ENCODE data around the gene RXRA. TPM values are rescaled to one million over a fixed set of nuclear protein-coding genes. Genes with fewer than 3 reads are reported as not detected.
A peak's percentile ranks its signal among the peaks of the same experiment; 100 is the strongest.

Gene RXRA
- total RNA-seq, 1 experiment from 2014 or later, result 29.9 TPM

DNA sequence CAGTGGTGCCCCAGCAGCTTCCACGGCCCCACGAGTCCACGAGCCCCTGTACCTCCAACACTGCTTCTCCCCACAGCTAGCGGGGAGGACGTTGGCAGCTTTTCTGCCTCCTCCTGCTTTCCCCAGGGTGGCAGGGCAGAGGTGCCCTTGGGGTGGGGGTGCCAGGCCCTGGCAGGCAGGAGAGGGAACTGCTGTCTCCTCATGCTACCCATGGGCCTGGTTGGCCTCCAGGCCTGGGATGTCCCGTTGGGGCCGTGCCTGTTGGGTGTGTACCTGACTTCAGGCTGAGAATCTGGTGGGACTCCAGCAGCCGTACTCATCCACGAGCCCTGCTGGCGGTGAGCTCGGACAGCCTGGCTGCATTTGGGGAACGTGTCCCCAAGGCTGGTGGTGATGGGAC lies 27.3 kb downstream of the RXRA start:
- H3K18ac ChIP-seq (ENCODE audit: insufficient read length, low read depth, low read length), result no peak overlapping the region
- no peak overlapping the region for H3T11ph ChIP-seq (ENCODE audit: low read length)
- no peak overlapping the region for H2BK120ac ChIP-seq (ENCODE audit: low read depth, low read length, poor library complexity, severe bottlenecking)
- TF ChIP-seq, protein P1, sequence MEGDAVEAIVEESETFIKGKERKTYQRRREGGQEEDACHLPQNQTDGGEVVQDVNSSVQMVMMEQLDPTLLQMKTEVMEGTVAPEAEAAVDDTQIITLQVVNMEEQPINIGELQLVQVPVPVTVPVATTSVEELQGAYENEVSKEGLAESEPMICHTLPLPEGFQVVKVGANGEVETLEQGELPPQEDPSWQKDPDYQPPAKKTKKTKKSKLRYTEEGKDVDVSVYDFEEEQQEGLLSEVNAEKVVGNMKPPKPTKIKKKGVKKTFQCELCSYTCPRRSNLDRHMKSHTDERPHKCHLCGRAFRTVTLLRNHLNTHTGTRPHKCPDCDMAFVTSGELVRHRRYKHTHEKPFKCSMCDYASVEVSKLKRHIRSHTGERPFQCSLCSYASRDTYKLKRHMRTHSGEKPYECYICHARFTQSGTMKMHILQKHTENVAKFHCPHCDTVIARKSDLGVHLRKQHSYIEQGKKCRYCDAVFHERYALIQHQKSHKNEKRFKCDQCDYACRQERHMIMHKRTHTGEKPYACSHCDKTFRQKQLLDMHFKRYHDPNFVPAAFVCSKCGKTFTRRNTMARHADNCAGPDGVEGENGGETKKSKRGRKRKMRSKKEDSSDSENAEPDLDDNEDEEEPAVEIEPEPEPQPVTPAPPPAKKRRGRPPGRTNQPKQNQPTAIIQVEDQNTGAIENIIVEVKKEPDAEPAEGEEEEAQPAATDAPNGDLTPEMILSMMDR (conservative IDR thresholded peaks at IDR 0.05), result no peak
- no peak overlapping the region for H3K23ac ChIP-seq (ENCODE audit: insufficient read length, low read depth, low read length)
- H2BK20ac ChIP-seq (ENCODE audit: low read depth, low read length, poor library complexity, severe bottlenecking), result no peak overlapping the region
- H3K4me3 Mint-ChIP-seq, result no peak overlapping the region
- H3K56ac ChIP-seq (ENCODE audit: insufficient read length, low read depth, low read length), result no peak overlapping the region
- no peaks in the 10 kb centered on the region for H3K79me1 ChIP-seq (ENCODE audit: insufficient read depth, low read depth, low read length, poor library complexity, severe bottlenecking)
- no peaks in the 10 kb centered on the region for H3K9me3 ChIP-seq (ENCODE audit: control insufficient read depth, low read depth, low read length)
- H4K20me1 ChIP-seq (ENCODE audit: control insufficient read depth, insufficient read depth, insufficient read length), result no peaks in the 10 kb centered on the region
- H2BK12ac ChIP-seq (ENCODE audit: insufficient read length, low read depth, low read length), result no peak overlapping the region
- no peak overlapping the region for H3K4me2 ChIP-seq (ENCODE audit: insufficient read depth, insufficient read length, low read length)
- no peaks in the 10 kb centered on the region for H3K9me3 Mint-ChIP-seq
- H3K27me3 Mint-ChIP-seq (ENCODE audit: low read depth), result no peaks in the 10 kb centered on the region
- no peak overlapping the region for H4K5ac ChIP-seq (ENCODE audit: insufficient read length, low read depth, low read length)
- no peak for DNase-seq
- no peaks in the 10 kb centered on the region for H3K36me3 Mint-ChIP-seq (ENCODE audit: insufficient read depth in 1 of 3, low read depth in 3 of 3)
- no peaks in the 10 kb centered on the region for H3K27me3 ChIP-seq (ENCODE audit: insufficient read depth, low read length)
- H3K23me2 ChIP-seq (ENCODE audit: insufficient read length, low read depth, low read length, poor library complexity, severe bottlenecking), result no peaks in the 10 kb centered on the region
- no peak overlapping the region for H3K27ac ChIP-seq (ENCODE audit: insufficient read length, low read depth, low read length)
- no peak overlapping the region for H3K9ac ChIP-seq (ENCODE audit: extremely low read depth, insufficient read length, low read length)
- H2AFZ ChIP-seq (ENCODE audit: low read length), result no peak overlapping the region
- H2BK15ac ChIP-seq (ENCODE audit: low read depth, low read length), result no peak overlapping the region
- no peak overlapping the region for H3K14ac ChIP-seq (ENCODE audit: insufficient read depth, low read length)
- no peak overlapping the region for H4K8ac ChIP-seq (replicated peaks; ENCODE audit: insufficient read length, low read depth, low read length)
- H2BK5ac ChIP-seq (ENCODE audit: insufficient read length, low read length), result no peak overlapping the region
- WGBS (ENCODE audit: extremely low coverage, insufficient read length, low lambda C conversion rate), result no CpG with 5 or more reads among the region's 12 CpGs
- peak overlapping the region in 2 of 3 experiments; percentile 6 to 49; a peak in 2 of 7 replicates for H3K27ac Mint-ChIP-seq
- no peak overlapping the region for H4K91ac ChIP-seq (ENCODE audit: insufficient read length, low read depth, low read length)
- H2AK5ac ChIP-seq (ENCODE audit: insufficient read length, low read length), result no peak overlapping the region
- no peak overlapping the region for H3K4ac ChIP-seq (ENCODE audit: low read depth, low read length)
- peaks cover under 1% of the 10 kb centered on the region; the same call in 1 of the 2 replicates for H3K79me2 ChIP-seq (ENCODE audit: insufficient read depth, low read length)
- H3K4me1 ChIP-seq (ENCODE audit: insufficient read depth, low read length), result no peaks in the 10 kb centered on the region
- peaks cover 14 to 33% of the 10 kb centered on the region in 2 experiments for H3K4me1 Mint-ChIP-seq
